NOMO-1 treated with dmso at 0.1 percent for 144 hours (cell line): ENCODE measurements around the gene AKR1A1.
"Not testable (repeated sequence)": the region's sequence is repeated elsewhere in the genome, so short reads cannot be mapped to it uniquely, and the experiment has no call there.

Experiments
- DNase-seq: peaks from one replicate; lab custom pipeline; 2025; ENCODE audit not compliant: unreplicated experiment; lab: John Stamatoyannopoulos, UW

Gene AKR1A1

DNA sequence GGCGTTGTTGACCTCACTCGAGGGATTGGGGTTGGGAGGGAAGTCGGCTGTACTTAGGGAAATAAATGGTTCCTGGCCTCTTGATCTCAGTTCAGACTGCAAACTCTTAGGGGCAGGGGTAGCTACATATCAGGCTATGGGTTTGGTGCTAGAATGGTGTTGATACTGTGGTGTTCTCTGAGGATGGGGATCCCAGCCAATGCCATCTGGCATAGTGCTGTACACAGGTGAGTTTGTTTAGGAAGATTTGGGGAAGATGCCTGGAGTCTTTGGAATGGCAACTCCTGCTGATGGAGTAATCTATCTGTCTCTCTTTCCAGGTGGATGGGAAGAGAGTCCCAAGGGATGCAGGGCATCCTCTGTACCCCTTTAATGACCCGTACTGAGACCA is 18.9 kb downstream of the AKR1A1 start:
- DNase-seq = no peak

DNA sequence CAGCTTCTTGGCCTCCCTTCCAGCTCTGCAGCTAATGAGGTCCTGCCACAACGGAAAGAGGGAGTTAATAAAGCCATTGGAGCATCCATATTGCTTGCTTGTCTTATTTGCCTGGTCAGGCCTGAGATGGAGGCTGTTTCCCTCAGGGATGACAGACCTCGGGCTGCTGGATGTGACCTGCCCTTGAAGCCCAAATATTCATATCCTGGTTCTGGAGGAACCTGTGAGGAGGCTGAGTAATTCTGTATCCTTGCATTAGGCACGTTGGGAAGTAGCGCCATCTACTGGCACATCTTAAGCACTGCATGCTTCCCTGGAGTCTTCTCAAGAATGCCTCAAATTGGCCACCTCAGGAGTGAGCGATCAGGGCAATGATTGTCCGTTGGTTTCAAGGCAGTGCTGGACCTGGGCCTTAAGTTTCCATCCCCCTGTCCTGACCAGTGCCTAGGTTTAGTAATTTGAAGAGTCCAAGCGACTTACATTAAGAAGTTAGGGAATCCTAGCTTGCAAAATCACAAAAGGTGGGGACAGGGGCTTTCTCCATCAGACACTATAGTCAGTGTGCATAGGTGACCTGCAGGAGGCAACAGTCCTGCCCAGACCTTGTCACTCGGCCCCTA is 19.4 kb downstream of the AKR1A1 start:
- peak; percentile 26 for DNase-seq

DNA sequence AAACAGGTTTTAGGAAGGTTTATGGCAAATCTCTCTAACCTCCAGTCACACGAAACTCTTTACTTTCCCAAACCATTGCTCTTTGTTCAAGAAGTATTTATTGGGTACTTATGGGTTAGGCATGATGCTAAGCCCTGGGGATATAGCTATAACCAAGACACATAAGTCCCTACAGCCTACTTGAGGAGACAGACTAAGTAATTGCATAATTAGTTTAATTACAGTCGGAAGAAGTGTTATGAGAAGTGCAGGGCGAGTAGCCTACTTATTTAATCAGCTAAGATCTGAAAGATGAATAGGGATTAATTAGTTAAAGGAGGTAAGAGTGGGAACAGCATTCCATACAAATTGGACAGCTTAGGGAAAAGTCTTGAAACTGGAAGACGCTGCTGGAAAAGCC is 20.0 kb downstream of the AKR1A1 start:
- no peak for DNase-seq

DNA sequence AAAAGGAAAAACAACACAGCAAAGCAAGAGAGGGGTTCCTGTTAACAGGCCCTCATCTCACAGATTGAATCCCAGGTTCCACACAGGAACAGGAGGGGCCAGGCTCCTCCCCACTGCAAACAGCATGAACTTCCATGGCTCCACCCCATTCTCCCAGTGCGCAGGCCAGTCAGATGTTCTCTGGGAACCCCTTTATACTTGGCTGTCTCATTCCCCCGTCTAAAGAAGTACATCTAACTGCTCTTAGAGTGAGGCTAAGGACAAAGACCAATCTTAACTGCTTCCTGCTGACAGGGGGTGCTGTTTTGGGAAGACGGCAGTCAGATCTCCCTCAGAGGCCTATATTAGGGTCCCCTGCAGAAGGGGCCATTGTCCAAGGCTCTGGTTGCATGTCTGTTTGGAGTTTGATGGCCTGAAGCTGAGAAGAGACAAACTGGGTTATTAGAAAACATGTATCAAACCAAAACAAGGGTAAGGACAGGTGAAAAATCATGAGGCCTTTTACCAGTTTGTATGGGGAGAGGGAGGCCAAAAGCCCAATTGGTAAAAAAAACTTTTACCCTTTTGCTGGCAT is 22.7 kb downstream of the AKR1A1 start:
- no peak for DNase-seq

DNA sequence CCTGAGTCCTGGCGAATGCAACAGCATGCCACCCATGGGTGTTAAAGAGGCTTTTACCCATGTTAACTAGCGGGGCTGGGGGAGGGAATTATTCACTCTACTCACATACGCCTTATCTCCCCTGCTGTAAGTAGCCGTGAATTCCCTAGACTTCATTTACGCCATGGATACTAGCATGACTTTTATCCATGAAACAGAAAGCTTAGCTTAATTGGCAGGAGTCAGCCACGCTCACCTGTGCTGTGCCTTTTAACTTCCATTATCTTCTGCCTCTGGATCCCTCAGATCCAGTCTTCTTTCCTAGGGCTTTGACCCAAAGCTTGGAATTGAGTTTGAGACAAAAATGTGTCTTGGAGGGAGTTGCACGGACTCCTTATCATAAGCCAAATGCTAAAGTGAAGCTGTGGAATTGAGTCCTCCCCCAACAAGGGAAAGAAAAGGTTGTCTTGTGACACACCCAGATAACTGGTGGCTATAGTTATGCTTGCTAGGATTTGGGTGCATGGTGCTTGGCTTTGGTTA is 23.5 kb downstream of the AKR1A1 start:
- no peak for DNase-seq

DNA sequence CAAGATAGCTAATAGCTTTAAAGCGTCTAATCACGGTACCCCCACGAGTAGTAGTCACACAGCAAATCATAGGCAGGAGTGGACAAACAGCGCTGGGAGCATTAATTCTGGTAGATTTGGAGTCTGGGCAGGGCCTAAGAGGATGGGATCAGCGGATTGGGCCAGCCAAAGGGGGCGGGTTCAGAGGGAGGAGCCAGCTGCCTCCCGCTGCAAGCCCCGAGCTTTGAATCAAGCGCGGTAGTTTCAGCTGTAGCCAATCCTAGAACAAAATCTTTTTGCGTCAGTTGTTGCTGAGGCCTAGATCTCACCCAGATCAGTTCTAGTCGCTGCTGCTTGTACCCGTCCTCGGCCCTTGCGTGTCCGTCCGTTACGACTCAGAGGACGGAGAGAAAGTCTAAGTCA is 32.6 kb downstream of the AKR1A1 start:
- DNase-seq = peak; percentile 98

DNA sequence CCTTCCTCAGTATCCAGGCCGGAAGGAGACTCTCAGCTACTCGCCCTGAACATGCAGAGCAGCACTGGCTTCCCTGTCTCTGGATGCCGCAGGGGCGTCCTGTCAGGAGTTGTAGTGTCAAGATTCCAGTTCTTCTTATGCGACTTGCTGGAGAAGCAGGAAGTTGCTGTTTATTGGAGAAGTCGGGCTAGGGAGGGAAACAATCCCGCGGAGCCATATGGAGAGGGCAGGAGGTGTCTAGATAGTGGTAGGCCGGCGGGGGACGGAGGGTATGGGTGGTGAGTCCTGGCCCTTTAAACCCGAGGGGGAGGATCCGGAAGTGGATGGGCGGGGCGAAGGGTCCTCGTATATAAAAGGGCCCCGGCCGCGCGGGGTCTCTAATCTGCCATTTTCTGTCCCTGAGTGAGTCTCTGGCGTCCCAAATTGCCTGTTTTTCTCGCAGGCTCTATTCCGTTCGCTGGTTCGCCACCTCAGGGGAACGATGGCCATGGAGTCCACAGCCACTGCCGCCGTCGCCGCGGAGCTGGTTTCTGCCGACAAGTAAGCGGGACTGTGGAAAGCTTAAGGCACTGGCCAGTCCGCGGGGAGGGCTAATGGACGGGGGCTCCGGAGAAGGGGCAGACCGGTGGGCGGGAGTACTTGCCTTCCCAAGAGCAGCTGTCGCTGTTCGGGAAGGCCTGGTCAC is 33.2 kb downstream of the AKR1A1 start, which contains the start of gene NASP:
Gene NASP (plus strand): TSS at position 376 of the 685 bp plus-strand sequence. CDS start 106 bp downstream, at position 482.
- peak; percentile 62 for DNase-seq

DNA sequence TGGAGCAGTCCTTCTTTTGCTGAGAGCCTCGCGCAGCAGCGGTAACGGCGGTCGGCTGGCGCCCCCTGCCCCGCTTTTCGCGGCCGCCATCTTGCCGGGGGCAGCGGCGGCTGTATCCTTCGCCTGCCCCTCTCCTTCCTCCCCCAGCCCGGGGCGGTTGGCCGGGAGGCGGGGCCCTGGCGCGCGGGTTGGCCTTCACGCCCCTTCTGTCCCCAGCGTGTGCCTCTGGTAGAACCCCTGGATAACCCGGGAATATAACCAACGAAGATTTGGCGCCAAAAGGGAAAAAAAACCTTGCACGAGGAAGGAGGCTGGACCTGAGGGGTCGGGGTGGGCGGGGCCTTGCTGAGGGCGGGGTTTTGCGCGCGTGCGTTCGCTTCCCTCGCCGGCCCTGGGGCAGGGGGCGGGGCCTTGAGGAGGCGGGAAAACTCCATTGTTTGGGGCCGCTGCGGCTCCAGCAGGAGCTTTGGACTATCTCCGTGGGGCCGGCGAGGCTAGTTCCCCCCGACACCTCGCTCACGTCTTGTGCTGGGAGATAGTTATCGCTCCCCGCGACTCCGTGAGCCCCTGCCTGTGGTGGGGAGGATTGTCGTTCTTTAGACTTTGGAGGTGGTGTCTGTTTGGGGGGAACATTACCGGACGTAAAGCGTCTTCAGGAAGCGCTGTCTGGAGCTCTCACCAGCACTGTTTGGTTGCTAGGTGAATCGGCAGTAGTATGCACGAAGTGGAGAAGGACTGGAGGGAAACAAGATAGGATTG is 33.9 kb downstream of the AKR1A1 start:
- DNase-seq = peak; percentile 60

DNA sequence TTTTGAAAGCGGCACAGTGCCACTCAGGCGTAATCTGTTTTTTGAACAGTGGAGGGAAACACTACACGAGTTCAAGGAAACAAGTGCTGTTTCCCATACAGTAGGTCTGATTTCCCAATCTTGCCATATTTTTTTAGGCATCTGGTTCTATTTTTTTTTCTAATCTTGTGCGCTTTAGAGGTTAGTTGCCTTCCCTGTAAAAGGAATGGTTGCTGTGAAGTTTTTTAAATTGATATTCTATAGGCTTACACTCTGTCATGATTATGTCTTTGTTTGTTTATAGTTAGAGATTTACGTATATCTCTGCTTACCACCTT is 34.4 kb downstream of the AKR1A1 start:
- no peak for DNase-seq

DNA sequence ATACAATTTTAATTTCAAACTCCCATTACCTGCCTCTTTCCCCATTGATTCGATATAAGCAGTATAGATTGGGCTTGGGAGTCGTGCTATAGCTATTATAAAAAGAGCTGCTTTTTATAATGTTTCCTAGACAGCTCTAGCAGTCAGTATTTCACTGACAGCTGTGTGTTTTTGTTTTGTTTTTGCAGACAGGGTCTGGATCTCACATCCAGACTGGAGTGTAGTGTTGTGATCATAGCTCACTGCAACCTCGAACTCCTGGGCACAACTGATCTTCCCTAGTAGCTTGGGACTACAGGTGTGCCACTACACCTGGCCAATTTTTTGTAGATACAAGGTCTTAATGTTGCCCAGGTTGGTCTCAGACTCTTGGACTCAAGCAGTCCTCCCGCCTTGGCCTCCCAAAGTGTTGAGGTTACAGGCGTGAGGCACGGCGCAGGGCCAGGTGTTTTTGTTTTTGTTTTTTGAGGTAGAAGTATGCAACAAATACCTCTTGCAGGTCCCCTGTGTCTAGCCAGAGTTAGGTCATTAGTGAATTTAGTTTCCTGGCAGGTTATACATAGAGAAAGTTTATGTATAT is 35.0 kb downstream of the AKR1A1 start:
- DNase-seq = no peak

DNA sequence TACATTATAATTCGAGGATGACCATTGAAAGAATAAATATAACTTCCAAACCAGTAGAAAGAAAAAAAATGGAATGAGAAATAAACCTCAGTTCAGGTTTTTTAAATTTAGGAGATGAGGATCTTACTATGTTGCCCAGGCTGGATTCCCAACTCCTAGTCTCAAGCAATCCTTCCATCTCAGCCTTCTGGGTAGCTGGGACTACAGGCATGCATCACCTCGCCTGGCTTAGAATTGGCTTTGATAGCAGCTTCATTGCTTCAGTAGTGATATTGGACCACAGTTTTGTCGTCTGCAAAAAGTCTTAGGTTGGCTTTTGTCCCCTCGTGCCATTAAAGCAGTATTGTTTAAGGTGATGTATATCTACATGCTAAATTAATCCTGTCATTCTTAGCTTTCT is 36.1 kb downstream of the AKR1A1 start:
- no peak for DNase-seq

DNA sequence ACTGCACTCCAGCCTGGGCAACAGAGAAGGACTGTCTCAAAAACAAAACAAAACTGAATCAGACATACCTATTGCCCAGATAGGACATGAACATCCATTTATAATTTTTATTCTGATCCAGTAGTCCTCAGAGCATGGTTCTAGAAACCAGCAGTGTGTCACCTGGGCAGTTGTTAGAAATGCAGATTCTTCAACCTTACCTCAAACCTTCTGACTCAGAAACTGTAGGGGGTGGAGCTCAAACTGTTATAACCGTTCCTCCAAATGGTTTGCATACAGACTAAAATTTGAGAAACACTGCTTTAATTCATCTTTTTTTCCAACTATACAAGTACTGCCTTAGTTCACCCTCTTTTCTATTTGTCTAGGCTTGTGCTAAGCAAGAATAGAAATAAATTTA is 39.2 kb downstream of the AKR1A1 start:
- no peak for DNase-seq

DNA sequence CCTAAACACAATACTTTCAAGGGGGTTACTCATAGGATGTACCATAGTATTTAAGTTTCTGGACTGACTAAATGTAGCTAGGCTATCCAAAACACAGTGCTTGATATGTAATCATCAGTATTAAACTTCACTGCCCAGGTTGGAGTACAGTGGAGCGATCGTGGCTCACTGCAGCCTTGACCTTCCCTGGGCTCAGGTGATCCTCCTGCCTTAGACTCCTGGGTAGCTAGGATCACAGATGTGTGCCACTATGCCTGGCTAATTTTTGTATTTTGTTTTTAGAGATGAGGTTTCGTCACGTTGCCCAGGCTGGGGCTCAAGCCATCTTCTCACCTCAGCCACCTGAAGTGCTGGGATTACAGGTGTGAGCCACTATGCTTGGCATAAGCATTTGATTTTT is 43.8 kb downstream of the AKR1A1 start:
- DNase-seq = no peak

DNA sequence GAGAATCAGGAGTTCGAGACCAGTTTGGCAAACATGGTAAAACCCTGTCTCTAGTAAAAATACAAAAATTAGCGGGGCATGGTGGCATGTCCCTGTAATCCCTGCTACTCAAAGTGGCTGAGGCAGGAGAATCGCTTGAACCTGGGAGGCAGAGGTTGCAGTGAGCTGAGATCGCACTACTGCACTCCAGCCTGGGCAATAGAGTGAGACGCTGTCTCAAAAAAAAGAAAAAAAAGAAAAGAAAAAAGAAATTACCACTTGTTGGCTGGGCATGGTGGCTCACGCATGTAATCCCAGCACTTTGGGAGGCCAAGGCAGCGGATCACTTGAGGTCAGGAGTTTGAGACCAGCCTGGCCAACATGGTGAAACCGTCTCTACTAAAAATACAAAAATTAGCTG is 46.1 kb downstream of the AKR1A1 start:
- DNase-seq = not testable (repeated sequence)

DNA sequence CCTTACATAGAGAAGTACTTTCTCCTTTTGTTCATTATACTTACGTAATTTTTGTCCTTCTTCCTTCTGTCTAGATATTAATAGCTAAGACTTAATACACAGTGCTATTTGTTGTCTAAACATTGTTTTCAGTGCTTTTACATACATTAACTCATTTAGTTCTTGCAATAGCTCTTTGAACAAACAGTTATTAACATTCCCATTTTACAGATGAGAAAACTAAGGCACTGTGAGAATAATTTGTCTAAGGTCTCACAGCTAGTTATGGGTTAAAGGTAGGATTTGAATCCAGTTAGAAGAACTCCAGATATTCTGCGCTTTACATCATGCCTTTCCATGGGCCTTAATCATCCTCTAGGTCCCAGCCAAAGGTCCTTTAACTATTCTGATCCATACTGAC is 53.6 kb downstream of the AKR1A1 start:
- no peak for DNase-seq

DNA sequence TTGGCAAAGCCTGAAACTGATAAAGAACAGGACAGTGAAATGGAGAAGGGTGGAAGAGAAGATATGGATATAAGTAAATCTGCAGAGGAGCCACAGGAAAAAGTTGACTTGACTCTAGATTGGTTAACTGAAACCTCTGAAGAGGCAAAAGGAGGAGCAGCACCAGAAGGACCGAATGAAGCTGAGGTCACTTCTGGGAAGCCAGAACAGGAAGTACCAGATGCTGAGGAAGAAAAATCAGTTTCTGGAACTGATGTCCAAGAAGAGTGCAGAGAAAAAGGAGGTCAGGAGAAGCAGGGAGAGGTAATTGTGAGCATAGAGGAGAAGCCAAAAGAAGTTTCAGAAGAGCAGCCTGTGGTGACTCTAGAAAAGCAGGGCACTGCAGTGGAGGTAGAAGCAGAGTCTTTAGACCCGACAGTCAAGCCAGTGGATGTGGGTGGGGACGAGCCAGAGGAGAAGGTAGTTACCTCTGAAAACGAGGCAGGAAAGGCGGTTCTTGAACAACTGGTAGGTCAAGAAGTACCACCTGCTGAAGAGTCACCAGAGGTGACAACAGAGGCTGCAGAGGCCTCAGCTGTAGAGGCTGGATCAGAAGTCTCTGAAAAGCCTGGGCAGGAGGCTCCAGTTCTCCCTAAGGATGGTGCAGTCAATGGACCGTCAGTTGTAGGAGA is 56.9 kb downstream of the AKR1A1 start:
- DNase-seq = no peak

DNA sequence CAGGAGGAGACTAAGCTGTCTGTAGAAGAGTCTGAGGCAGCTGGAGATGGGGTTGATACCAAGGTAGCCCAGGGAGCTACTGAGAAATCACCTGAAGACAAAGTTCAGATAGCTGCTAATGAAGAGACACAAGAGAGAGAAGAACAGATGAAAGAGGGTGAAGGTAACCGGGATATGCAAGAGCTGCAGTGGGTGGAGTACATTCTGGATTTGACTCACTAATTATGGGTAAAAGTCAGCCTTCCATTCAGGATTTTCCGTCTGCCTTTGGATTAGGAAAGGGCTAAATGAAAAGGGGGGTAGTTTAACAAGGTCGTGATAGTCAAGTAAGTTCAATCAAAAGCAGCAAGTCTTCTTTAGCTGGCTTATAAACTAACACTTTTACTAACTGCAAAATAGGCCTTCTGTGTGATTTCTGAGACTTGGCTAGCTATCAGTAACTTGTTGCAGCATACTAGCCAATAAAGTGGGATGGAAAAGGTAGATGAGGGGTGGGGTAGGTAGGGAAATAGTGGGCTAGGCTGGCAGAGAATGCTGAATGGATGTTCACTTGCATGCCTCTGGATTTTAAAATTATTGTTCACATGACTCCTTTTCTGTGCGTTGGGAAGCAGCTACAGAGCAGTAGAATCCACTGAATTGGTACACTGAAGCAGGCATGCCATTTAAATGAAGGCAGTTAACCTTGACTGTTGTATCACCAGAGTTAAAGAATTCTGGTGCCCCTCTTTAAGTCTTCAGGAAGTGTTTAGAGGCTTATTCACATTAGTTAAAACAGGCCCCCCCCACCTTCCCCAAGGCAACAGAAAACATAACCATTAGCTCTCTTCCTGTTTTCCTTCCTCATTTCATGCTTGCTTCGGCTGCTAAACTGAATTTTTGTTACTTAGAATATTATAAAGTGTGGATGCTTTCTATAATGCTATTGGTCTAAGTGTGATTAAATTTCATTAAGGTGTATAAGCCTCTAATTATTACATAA is 57.8 kb downstream of the AKR1A1 start:
- DNase-seq = peak; percentile 60

DNA sequence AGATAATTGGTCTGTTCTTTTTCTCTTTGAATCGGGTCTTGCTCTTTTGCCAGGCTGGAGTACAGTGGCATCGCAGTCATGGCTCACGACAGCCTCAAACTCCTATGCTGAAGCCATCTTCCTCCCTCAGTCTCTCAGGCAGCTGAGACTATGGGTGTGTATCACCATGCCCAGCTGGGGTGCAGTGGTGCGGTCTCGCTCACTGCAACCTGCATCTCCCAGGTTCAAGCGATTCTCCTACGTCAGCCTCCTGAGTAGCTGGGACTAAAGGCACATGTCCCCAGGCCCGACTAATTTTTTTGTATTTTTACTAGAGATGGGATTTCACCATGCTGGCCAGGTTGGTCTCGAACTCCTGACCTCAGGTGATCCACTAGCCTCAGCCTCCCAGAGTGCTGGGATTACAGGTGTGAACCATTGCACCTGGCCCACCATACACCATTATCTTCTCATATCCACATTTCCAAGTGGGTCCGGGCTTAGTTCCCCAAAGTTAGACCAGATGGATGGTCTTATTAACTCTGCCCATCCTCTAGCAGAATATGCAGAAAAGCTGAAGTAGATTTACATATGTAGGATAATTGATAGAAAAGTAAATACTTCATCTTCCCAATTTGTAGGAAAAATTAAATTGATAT is 60.1 kb downstream of the AKR1A1 start:
- DNase-seq = no peak

DNA sequence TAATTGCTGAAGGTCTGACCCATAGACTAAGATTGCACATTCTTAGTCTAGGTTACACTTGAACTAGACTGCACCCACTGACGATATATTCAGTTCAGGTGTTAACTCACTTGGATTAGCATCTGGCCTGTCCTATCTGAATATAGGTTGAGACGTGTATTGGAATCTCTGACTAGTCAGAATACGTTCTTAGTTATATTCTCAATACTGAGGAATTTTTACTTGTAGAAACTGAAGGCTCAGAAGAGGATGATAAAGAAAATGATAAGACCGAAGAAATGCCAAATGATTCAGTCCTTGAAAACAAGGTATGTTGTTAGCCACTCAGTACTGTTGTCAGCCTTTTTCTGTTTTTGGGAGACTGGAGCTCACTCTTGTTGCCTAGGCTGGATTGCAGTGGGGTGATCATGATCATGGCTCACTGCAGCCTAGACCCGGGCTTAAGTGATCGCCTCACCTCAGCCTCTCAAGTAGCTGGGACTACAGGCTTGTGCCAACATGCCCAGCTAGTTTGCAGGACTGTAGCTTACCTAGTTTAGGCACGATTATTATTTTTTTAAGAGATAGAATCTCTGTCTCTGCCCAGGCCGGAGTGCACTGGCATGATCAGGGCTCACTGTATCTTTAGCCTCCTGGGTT is 62.4 kb downstream of the AKR1A1 start:
- no peak for DNase-seq
